Inferior parietal cortex (tissue), 1 donor: ENCODE results near the gene CNOT10.

ENCODE experiments used
- DNase-seq: peaks from one replicate; pipeline ENCODE4 v3.0.0-alpha.2; 2016; ENCODE audit errors: extremely low spot score

CNOT10 gene

DNA sequence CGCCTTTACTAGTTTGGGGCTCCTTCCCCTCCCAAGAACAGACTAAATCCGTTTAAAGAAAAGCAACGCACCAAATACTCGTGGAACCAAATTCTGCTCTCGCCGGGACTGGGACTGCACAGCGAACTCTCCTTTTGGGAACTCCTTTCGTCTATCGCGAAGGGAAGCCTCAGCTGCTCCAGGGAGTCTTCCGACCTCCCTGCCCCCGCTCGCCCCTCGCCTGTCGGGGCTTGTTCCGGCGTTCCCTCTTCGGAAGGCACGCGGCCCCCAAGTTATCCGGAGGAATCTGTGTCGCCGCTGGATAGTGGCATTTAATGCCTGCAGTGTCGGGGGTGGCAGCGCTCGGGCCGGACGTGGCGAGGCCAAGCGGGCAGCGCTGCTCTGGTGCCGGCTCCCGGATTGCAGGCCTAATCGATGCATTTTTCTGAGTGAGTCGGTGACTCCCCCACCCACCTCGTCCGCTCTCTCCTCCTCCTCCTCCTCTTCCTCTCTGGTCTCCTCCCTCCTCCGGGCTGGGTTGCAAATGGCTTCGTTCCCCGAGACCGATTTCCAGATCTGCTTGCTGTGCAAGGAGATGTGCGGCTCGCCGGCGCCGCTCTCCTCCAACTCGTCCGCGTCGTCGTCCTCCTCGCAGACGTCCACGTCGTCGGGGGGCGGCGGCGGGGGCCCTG, 132.7 kb downstream of the CNOT10 start, which contains the start of gene TRIM71:
Gene TRIM71, plus strand, starts transcription at position 440 of the 671 bp plus-strand sequence. Its CDS starts 84 bp downstream, at position 524.
- DNase-seq = no peak

DNA sequence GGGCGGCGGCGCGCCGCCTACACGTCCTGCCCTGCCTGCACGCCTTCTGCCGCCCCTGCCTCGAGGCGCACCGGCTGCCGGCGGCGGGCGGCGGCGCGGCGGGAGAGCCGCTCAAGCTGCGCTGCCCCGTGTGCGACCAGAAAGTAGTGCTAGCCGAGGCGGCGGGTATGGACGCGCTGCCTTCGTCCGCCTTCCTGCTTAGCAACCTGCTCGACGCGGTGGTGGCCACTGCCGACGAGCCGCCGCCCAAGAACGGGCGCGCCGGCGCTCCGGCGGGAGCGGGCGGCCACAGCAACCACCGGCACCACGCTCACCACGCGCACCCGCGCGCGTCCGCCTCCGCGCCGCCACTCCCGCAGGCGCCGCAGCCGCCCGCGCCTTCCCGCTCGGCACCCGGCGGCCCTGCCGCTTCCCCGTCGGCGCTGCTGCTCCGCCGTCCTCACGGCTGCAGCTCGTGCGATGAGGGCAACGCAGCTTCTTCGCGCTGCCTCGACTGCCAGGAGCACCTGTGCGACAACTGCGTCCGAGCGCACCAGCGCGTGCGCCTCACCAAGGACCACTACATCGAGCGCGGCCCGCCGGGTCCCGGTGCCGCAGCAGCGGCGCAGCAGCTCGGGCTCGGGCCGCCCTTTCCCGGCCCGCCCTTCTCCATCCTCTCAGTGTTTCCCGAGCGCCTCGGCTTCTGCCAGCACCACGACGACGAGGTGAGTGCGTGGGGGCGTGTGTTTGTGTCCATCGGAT, 133.4 kb downstream of the CNOT10 start:
- DNase-seq = no peak

GRCh38 chr3:32818970-32819511, 134.1 kb downstream of the CNOT10 start:
- no peak for DNase-seq

GRCh38 chr3:32819551-32820348, 134.8 kb downstream of the CNOT10 start:
- no peak for DNase-seq

GRCh38 chr3:32820430-32820829, 135.4 kb downstream of the CNOT10 start:
- DNase-seq = no peak

- no peak for DNase-seq
Measured at GRCh38 chr3:32820971-32821685, 136.1 kb downstream of the CNOT10 start.

DNA sequence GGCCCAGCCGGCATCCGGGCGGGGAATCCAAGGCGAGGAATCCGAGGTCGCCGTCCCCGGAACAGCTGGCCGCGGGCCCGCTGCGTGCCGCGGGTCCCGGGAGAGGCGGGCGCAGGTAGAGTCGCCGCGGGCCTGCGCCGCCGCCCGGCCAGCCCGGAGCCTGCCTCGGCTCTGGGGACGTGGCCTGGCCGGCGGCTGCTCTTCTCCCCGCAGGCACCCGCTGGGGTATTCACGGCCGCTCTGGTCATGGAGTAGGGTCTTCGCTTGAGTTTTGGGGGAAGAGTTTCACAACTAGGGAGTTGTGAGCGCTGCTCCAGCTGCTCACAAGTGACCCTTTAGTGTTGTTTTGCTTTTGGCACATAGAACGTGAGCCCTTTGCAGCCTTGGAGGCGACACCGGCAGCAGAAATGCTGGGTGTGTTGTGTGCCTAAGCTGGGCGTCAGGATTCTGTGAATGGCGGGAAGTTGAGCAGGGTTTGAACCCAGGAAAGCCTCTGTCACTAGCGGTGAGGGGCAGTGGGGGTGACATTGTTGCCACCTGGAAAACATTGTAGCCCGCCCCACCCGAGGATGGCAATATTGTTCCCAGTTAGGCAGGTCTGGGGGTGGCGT, 136.8 kb downstream of the CNOT10 start:
- DNase-seq = no peak

- no peak for DNase-seq
Measured at GRCh38 chr3:32822609-32823498, 137.9 kb downstream of the CNOT10 start.
